Measurements from ENCODE around the gene PLA2G4D.

GRCh38 chr15:42123546-42123945, 29.2 kb upstream of the PLA2G4D start:
- TF ChIP-seq POLR2A (IDR thresholded peaks at IDR 0.05), result no peak
- TF ChIP-seq, protein P1, sequence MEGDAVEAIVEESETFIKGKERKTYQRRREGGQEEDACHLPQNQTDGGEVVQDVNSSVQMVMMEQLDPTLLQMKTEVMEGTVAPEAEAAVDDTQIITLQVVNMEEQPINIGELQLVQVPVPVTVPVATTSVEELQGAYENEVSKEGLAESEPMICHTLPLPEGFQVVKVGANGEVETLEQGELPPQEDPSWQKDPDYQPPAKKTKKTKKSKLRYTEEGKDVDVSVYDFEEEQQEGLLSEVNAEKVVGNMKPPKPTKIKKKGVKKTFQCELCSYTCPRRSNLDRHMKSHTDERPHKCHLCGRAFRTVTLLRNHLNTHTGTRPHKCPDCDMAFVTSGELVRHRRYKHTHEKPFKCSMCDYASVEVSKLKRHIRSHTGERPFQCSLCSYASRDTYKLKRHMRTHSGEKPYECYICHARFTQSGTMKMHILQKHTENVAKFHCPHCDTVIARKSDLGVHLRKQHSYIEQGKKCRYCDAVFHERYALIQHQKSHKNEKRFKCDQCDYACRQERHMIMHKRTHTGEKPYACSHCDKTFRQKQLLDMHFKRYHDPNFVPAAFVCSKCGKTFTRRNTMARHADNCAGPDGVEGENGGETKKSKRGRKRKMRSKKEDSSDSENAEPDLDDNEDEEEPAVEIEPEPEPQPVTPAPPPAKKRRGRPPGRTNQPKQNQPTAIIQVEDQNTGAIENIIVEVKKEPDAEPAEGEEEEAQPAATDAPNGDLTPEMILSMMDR (IDR thresholded peaks at IDR 0.05), result no peak
